MM.1S (cell line): Measurements from ENCODE around the gene TFAP2A.

Experiments used
- CTCF ChIP-seq: fragments of 300-600 bp; sonication (generic); IDR thresholded peaks from 2 replicates; pipeline ENCODE4 v1.5.1; 2016; ENCODE audit warnings: antibody characterized with exemption, low read length, mixed read lengths
- EZH2 ChIP-seq: fragments of 300-600 bp; sonication (generic); optimal IDR thresholded peaks from 2 replicates; pipeline ENCODE3; 2017; ENCODE audit warnings: low read depth, mild to moderate bottlenecking, antibody characterized with exemption, low read length, mixed read lengths

- no peak for TF ChIP-seq CTCF
- TF ChIP-seq EZH2: no peak
Observed at GRCh38 chr6:10355115-10355702, 59.7 kb downstream of the TFAP2A start.
